HG02571 (cell line): Measurements from ENCODE around the gene ADAMTS9.

Experiments
- ATAC-seq: cut with Tn5 transposase; IDR thresholded peaks from one replicate; pipeline ENCODE4 v1.9.1; 2021; ENCODE audit warnings: mild to moderate bottlenecking, moderate library complexity; ENCODE audit not compliant: unreplicated experiment

Gene ADAMTS9

DNA sequence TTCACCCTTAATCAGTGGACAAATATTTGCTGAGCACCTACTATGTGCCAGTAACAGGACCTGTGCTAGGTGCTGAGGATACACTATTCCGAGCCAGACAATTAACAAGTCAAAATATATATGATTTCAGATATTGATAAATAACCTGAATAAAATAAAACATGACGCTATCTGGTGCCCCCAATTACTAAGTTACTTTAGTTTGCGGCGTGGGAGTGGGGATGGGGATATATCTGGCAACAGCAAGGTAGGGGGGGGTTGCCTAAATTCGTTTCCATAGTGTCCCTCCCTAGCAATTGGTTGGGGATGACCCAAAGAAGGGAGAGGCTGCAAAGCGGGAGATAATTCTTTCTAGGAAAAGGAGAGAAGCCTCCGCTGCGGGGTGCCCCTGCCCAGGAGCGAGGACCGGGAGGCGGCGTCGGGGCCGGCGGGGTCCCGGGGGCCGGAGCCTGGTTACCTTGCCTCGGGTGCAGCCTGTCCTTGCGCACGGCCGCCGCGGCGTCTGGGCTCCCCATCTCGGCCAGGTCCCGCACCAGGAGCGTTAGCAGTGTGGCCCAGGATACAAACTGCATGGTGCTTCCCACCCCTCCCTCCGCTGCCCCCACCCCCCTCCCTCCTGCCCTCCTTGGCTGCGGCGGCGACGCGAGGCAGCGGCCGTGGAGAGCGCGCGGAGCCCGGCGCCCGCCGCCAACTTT lies 567 bp downstream of the ADAMTS9 start:
- ATAC-seq, result no peak

DNA sequence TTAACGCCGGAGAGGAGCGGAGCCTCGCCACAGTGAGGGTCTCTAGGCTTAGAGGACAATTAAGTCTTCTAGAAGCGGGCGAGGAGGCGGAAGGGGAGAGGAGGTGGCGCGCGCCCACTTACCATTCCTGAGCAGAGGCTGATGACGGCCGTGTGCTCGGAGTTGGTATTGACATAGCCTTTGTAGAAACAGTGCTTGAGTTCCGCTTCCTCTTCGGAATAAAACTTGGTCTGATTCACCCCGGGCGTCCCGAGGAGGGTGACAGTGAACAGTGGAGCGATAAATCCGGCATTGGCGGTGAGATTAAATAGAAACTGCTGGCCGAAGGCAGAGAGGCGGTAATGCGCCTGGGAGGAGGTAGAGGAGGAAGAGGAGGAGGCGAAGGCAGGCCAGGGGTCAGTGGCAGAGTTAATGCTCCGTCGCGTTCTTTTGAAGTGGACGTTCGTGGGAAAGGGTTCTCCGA lies 1.3 kb downstream of the ADAMTS9 start:
- ATAC-seq, result no peak

DNA sequence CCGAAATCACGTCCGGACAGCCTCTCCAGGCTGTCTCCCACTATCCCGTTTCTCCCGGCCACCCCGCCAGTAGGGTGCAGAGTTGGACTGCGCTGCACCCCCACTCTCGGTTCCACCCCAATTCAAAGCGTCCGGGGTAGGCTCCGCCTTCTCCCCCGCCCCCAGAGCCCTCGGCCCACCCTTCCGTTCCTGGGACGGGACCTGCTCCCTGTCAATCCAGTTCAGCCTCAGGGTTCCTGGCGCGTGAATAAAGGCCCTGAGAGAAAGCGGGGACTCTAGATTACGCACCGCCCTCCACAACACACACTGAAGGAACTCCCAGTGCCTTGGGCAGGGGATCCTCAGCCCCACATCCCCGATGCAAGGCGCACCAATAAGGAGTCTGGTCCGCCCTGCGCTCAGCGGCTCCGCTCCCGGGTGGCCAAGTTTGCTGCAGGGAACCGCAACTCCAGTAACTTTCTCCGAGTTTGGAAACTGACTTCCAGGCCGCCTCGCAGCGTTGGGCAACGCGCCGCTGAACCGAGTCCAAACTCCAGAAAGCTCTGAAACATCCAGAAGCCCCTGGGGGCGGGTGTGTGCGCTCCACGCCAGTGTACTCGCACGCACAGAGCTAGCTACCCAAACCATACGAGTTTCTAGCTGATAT lies 1.9 kb downstream of the ADAMTS9 start:
- ATAC-seq, result no peak

- no peak for ATAC-seq
Observed at GRCh38 chr3:64685331-64685799, 2.4 kb downstream of the ADAMTS9 start.

DNA sequence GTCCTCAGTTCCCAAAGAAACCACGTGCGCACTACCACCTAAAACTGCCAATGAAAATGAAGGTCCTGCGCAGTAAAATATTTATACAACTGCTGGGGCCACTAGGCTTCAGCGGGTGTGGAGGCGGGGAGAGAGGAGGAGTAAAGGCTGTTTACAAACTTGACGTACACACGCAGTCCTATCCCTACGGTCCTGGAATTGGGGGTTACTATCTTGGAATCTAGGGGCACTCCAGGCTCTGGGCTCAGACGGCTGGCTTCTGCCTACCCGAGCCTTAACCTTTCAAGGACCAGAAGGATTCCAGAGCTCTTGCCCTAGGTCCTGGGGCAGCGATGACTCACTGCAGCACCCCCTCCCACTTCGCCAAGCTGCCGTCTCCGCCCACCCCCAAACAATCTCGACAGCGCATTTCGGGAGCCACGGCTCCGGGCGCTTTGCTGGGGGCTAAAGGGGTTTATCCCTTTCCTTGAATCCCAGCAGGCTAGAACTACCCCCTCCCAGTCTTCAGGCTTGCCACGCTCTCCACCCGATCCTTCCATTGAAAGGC lies 3.0 kb downstream of the ADAMTS9 start:
- ATAC-seq, result no peak

DNA sequence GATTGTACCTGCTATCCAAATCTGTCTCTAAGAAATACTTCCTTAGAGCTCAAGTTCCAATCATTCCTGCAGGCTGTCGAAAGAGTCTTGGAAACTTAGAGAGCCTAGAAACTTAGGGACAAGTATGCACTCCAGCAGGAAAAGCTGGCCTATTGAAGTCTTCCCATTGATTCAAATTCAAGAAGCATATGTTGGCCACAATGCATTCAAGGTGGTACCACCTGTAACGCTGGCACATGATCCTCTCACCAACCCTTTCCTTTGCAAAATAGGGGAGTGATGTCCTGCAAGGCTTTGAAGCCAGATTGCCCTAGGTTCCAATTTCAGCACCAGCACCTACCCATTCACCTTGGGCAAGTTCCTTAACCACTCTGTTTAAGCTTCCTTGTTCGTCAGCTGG lies 6.0 kb downstream of the ADAMTS9 start:
- no peak for ATAC-seq

DNA sequence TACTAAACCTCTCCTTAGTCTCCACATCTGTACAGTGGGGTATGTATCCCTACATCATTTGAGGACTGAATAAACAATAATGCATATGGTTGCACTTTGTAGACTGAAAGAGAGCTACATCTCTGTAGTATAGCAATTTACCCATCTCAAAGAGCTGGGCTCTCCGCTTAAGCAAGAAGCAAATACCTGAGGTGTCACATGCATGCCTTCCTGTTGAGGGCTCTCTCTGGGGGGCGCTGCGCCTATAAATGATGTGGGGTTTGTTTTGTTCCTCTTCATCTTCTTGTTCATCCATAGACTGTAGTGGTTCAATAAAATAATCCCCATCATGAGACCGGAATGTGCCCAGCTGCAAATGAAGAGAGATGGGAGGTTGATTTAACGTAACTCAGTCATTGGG lies 6.8 kb downstream of the ADAMTS9 start:
- no peak for ATAC-seq

- ATAC-seq, result no peak
Observed at GRCh38 chr3:64680334-64680733, 7.5 kb downstream of the ADAMTS9 start.

GRCh38 chr3:64677961-64678716 lies 9.7 kb downstream of the ADAMTS9 start:
- no peak for ATAC-seq

DNA sequence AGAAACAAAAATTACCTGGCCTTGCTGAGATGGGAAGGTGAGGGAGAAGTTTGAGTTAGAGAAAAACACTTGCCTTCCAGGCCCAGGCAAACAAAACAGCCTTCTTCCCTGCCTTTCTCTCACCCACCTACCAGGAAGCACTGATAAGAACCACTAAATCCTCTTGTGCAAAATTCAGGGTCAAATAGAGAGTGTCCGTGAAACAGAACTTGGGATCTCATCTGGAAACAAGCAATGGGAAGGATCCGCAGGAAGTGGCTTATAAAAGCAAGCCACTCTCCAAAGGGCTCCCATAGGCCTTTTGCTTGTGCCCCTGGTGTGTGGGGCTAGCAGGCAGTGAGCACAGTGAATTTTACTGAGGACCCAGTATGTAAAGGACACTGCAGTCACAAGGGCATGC lies 11.0 kb downstream of the ADAMTS9 start:
- no peak for ATAC-seq

DNA sequence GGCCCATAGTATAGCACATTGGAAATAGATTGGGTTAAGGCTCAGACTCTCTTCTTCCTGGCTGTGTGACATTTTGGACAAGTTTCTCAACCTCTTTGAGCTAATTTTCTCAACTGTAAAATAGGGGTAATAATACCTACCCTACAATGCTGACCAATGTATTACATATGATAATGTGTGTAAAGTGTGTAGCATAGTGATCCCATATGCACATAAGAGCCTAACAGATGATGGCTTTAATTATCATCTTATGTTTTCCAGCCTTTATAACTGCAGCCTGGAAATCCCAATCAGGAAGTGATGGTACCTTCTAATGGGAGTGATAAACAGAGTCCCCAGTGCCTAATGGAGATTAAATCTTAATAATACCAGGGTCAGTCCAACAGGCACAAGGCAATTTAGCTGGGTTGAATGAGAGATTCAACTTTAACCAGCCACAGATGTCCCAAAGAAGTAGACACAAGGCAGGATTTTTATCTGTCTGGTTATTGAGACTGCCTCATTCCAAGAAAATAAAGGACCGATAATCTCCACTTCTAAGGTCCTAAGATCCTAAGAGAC lies 12.0 kb downstream of the ADAMTS9 start:
- ATAC-seq, result no peak

- ATAC-seq, result no peak
Observed at GRCh38 chr3:64674591-64675076, 13.2 kb downstream of the ADAMTS9 start.

DNA sequence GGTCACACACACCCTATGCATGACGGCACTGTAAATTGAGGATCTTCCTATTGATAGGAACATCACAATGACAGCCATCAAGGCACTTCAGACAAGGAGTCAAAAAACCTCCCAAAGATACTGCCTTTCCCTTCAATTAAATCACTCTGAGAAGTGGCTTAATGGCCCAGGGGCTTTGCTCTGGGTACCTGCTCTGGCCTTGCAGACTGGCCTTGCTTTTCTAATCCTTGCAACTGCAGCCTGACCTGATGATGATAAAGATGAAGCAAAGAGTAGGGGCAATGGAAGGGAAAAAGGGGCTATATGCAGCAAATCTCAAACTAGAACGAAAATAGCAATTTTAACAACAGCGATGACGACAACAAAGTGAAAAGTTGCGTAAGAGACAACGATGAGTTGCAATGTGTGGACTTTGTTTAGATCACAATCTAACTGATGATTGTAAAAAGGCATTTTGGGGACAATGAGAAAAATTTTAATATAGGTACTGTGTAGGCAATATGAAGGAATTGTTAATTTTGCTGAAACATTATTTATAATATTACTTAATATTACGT lies 14.6 kb downstream of the ADAMTS9 start:
- ATAC-seq, result no peak

DNA sequence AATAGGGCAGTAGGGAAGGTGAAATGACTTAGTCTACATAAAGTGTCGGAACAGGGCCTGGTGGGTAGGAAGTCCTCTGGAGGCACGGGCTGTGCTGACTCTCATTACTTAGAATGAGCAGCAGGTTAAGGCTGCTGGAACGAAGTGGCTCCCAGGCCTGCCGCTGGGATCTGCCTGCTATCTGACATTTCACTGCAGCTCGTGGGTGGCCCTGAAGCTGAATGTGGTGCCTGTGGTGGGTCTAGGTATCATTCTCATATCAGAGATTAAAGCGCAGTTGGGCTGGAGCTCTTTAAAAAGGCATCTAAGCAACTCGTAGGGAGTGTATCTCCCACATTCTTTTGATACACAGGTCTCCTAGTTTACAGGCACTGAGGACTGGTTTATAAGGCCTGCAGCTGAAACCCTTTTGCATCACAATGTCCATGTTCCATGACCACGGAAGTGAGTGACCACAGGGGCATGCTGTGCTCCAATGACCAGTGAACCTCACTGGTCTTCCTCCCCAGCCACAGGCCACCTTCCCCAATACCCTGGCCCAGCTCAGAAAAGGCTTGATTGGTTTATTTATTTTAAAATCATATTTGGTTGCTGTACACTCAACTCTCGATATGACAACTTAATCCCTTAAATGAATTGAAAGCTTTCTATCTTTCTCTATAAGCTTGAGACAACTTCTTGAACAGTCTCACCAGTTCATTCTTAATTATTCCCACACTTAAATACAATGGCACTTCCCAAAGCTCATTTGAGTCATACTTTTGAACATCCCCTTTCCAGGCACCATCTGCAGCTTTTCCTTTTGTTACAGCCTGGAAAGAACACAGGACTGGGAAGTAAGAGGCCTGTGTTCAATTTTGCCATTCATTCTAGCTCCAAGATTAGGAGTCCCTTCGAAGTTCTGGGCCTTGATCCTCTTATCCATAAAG lies 19.0 kb downstream of the ADAMTS9 start:
- ATAC-seq, result no peak

DNA sequence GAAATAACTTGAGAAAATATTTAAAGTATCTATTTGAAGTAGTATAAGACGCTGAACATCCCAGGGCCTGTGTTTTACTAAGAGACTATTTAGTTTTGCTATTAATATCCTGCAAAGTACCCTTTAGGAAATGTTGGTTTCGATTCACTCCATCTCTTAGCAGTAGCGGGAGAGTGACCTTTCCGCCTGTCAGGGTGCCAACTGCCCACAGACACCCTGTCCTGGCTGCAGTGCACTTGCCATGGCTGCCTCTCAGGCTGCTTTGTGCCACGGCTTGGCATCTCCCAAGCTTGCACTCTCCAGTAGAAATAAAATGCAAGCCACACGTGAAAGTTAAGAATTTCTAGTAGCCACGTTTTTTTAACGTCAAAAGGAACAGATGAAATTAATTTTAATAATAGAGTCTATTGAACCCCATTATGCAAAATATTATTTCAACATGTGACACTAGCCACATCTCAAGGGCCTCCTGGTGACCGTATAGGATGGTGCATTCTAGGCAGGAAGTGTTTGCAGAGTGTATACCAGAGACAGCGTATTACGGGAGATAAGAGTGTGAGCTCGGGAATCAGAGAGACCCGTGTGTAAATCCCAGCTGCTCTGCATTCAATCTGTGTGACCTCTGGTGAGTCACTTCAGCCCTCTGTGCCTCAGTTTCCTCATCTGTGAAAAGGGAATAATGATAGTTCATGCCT lies 19.8 kb downstream of the ADAMTS9 start:
- no peak for ATAC-seq

DNA sequence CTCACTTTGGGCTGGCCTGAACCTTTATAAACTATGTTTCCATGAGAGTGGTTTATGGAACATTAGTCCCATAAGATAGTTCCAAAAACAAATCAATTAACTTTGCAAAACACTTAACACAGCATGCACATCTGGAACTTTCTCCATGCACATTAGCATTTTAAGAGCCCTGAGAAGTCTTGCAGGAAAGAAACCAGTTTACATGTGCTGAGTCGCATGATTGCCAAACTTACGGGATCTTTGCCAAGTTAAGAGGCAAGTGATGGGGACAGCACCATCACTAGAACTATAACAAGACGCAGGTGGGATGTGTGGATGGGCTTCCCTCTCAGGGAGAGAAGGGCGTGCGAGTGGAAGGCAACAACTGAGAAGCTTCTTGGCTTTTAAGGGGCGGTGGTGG lies 20.7 kb downstream of the ADAMTS9 start:
- no peak for ATAC-seq

GRCh38 chr3:64666171-64666588 lies 21.6 kb downstream of the ADAMTS9 start:
- ATAC-seq, result no peak

DNA sequence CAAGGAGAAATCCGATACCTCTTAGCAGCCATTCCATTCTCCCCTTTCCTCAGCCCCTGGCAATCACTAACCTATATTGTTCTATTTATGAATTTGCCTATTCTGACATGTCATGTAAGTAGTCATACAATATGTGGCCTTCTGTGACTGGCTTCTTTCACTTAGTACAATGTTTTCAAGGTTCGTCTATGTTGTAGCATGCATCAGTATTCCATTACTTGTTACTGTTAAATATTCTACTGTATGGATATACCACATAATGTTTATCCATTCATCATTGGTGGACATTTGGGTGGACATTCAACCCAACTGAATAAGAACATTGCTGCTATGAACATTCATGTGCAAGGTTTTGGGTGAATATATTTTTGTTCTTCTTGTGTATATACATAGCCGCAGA lies 23.4 kb downstream of the ADAMTS9 start:
- no peak for ATAC-seq

GRCh38 chr3:64659617-64659978 lies 28.2 kb downstream of the ADAMTS9 start:
- no peak for ATAC-seq
